Measurements from ENCODE around the gene SPATA12. TPM values are rescaled to one million over a fixed set of nuclear protein-coding genes. Genes with fewer than 3 reads are reported as not detected.

The SPATA12 gene
- total RNA-seq, 1 experiment from 2014 or later: 0.10 TPM

- no peaks in the 10 kb centered on the region for H3K36me3 ChIP-seq (ENCODE audit: control insufficient read depth, insufficient read depth, low read length)
- no peak for TF ChIP-seq SIN3A (IDR thresholded peaks at IDR 0.05; ENCODE audit: borderline replicate concordance, insufficient read depth, low read depth, low read length)
- no peak for TF ChIP-seq CTCF (IDR thresholded peaks at IDR 0.05)
- no peak for TF ChIP-seq POLR2AphosphoS5 (IDR thresholded peaks at IDR 0.05; ENCODE audit: low read depth, low read length)
- TF ChIP-seq TCF7L2 (IDR thresholded peaks at IDR 0.05; ENCODE audit: low read depth, low read length): no peak
- TF ChIP-seq REST (IDR thresholded peaks at IDR 0.05; ENCODE audit: insufficient read depth in 1 of 2, low read depth in 2 of 2, low read length in 1 of 2): no peak
- BruUV-seq (replicated peaks): no TSS peak
- no peak for ATAC-seq
- intact Hi-C loops (cut with micrococcal nuclease; ENCODE audit: unreplicated experiment): no loop called here
- no peaks in the 10 kb centered on the region for H3K9me3 ChIP-seq (ENCODE audit: control insufficient read depth, insufficient read depth, low read depth, low read length)
- H3K27ac ChIP-seq (ENCODE audit: low read length): no peak overlapping the region
- no peak overlapping the region for H3K4me3 ChIP-seq (ENCODE audit: low read depth in 2 of 2, low read length in 2 of 2)
- H3K27me3 ChIP-seq (ENCODE audit: control insufficient read depth, insufficient read depth, low read length): no peaks in the 10 kb centered on the region
- in situ Hi-C loops (cut with HindIII; ENCODE audit: low pct_unique_long_range_greater_than_20kb, low sequenced_read_pairs): no loop called here
- H3K4me1 ChIP-seq (ENCODE audit: control insufficient read depth, insufficient read depth, low read length): no peaks in the 10 kb centered on the region
- no peak for DNase-seq (ENCODE audit: low read depth, low spot score)
- CTCF ChIA-PET: no interaction called here
- POLR2A ChIA-PET: no interaction called here
Measured at GRCh38 chr3:57025237-57025636, 35.2 kb upstream of the SPATA12 start.

- no peak for ATAC-seq
- BruUV-seq (replicated peaks): no TSS peak
- intact Hi-C loops (cut with micrococcal nuclease; ENCODE audit: unreplicated experiment): no loop called here
- ChIA-PET CTCF (no interaction called here), POLR2A (no interaction called here)
- no peak for DNase-seq (ENCODE audit: low read depth, low spot score)
- Histone ChIP-seq H3K4me3 (ENCODE audit: low read depth in 2 of 2, low read length in 2 of 2) (no peak overlapping the region), H3K4me1 (ENCODE audit: control insufficient read depth, insufficient read depth, low read length) (no peaks in the 10 kb centered on the region), H3K27ac (ENCODE audit: low read length) (no peak overlapping the region), H3K36me3 (ENCODE audit: control insufficient read depth, insufficient read depth, low read length) (no peaks in the 10 kb centered on the region), H3K27me3 (ENCODE audit: control insufficient read depth, insufficient read depth, low read length) (no peaks in the 10 kb centered on the region), H3K9me3 (ENCODE audit: control insufficient read depth, insufficient read depth, low read depth, low read length) (no peaks in the 10 kb centered on the region)
- in situ Hi-C loops (cut with HindIII; ENCODE audit: low pct_unique_long_range_greater_than_20kb, low sequenced_read_pairs): no loop called here
- TF ChIP-seq POLR2AphosphoS5 (IDR thresholded peaks at IDR 0.05; ENCODE audit: low read depth, low read length) (no peak), SIN3A (IDR thresholded peaks at IDR 0.05; ENCODE audit: borderline replicate concordance, insufficient read depth, low read depth, low read length) (no peak), CTCF (IDR thresholded peaks at IDR 0.05) (no peak), TCF7L2 (IDR thresholded peaks at IDR 0.05; ENCODE audit: low read depth, low read length) (no peak), REST (IDR thresholded peaks at IDR 0.05; ENCODE audit: insufficient read depth in 1 of 2, low read depth in 2 of 2, low read length in 1 of 2) (no peak)
Measured at GRCh38 chr3:57026944-57027343, 33.5 kb upstream of the SPATA12 start.

All from Panc1 (cell line).